ENCODE measurements around the gene WSCD2.

The WSCD2 gene

DNA sequence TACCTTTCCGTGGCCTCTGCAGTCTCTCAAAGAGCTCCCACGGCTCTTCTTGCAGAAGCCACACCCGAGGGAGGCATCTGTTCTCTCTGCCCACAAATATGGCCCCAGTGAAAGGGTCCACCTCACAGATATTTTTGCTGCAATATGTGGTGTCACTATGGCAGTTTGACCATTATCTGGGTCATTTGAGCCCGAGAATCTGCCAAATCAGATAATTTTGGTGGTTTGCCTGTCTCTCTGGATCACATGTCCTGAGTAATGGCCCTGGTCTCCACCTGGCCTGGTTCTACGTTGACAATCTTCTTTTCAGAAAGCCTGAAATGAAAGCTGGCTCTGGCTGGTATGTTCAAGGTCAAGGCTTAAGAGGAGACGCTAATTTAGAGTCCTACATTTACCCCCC is 5.7 kb upstream of the WSCD2 start:
- no peaks in the 10 kb centered on the region for H3K4me1 ChIP-seq (ENCODE audit: insufficient read depth, low read length)

DNA sequence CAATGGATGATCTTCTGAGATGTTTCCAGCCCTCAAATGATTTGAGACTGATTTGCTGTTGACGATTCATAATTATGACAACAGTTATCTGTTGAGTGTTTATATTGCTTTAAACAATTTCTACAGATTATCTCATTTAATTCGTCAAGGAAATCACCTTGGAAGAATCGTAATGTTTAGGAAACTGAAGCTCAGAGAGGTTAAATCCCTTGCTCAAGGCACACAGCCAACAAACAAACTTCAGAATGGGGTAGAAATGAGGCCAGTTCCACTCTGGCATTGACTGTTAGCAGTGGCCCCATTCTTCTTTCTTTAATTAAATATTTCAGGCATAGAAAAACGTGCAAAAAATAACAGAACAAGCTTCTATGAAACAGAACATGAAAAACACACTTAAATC is 4.0 kb upstream of the WSCD2 start:
- Histone ChIP-seq H3K4me1 (ENCODE audit: insufficient read depth, low read length) (no peaks in the 10 kb centered on the region), H3K9me3 (ENCODE audit: insufficient read depth, low read length, severe bottlenecking) (no peaks in the 10 kb centered on the region), H3K36me3 (ENCODE audit: insufficient read depth, low read length) (no peaks in the 10 kb centered on the region), H3K27ac (ENCODE audit: low read length) (no peak overlapping the region), H4K20me1 (ENCODE audit: insufficient read depth, low read length) (no peaks in the 10 kb centered on the region), H3K4me2 (ENCODE audit: insufficient read depth, low read length) (no peak overlapping the region), H3K9ac (ENCODE audit: low read depth, low read length) (no peak overlapping the region), H3K27me3 (ENCODE audit: insufficient read depth, low read length, poor library complexity) (peaks cover 7% of the 10 kb centered on the region), H3K4me3 (ENCODE audit: low read depth in 1 of 2, low read length in 2 of 2) (no peak overlapping the region), H2AFZ (ENCODE audit: low read depth, low read length) (no peak overlapping the region), H3K79me2 (ENCODE audit: insufficient read depth, low read length) (no peaks in the 10 kb centered on the region)
- no peak for DNase-seq
- no peak for ATAC-seq (ENCODE audit: insufficient read depth, low read depth)
- TF ChIP-seq, protein P1, sequence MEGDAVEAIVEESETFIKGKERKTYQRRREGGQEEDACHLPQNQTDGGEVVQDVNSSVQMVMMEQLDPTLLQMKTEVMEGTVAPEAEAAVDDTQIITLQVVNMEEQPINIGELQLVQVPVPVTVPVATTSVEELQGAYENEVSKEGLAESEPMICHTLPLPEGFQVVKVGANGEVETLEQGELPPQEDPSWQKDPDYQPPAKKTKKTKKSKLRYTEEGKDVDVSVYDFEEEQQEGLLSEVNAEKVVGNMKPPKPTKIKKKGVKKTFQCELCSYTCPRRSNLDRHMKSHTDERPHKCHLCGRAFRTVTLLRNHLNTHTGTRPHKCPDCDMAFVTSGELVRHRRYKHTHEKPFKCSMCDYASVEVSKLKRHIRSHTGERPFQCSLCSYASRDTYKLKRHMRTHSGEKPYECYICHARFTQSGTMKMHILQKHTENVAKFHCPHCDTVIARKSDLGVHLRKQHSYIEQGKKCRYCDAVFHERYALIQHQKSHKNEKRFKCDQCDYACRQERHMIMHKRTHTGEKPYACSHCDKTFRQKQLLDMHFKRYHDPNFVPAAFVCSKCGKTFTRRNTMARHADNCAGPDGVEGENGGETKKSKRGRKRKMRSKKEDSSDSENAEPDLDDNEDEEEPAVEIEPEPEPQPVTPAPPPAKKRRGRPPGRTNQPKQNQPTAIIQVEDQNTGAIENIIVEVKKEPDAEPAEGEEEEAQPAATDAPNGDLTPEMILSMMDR (IDR thresholded peaks at IDR 0.05; ENCODE audit: borderline replicate concordance, extremely low read depth, low read length, poor library complexity, severe bottlenecking), result no peak
- TF ChIP-seq EZH2 (IDR thresholded peaks at IDR 0.05; ENCODE audit: borderline replicate concordance, low read depth, low read length, severe bottlenecking), result no peak

More for the DNA sequence above, 5.7 kb upstream of the WSCD2 start:
- TF ChIP-seq, protein P1 (IDR thresholded peaks at IDR 0.05; ENCODE audit: borderline replicate concordance, extremely low read depth, low read length, poor library complexity, severe bottlenecking), result no peak
- TF ChIP-seq EZH2 (IDR thresholded peaks at IDR 0.05; ENCODE audit: borderline replicate concordance, low read depth, low read length, severe bottlenecking), result no peak
- Histone ChIP-seq H3K4me3 (ENCODE audit: low read depth in 1 of 2, low read length in 2 of 2) (no peak overlapping the region), H3K27me3 (ENCODE audit: insufficient read depth, low read length, poor library complexity) (peaks cover 10% of the 10 kb centered on the region), H3K79me2 (ENCODE audit: insufficient read depth, low read length) (no peaks in the 10 kb centered on the region), H3K36me3 (ENCODE audit: insufficient read depth, low read length) (no peaks in the 10 kb centered on the region), H3K9ac (ENCODE audit: low read depth, low read length) (no peak overlapping the region), H3K4me2 (ENCODE audit: insufficient read depth, low read length) (no peak overlapping the region), H3K9me3 (ENCODE audit: insufficient read depth, low read length, severe bottlenecking) (no peaks in the 10 kb centered on the region), H3K27ac (ENCODE audit: low read length) (no peak overlapping the region), H2AFZ (ENCODE audit: low read depth, low read length) (no peak overlapping the region), H4K20me1 (ENCODE audit: insufficient read depth, low read length) (no peaks in the 10 kb centered on the region)
- ATAC-seq (ENCODE audit: insufficient read depth, low read depth), result no peak
- DNase-seq, result no peak

DNA sequence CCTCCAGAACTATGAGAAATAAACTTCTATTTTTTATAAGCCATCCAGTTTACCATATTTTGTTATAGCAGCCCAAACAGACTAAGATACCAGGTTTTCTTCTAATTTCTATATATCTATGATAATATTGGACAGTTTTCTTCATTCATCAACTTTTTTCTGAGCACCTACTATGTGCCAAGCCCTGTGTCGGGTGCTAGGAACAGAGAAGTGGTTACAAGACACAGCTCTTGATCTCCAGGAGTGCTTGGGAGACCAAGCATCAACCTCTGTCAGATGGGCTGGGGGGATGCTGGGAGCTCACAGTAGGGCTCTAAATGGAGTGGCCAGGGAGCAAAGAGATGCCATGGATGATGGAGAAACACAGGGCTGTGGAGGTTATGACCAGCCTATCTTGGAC is 2.9 kb upstream of the WSCD2 start:
- Histone ChIP-seq H2AFZ (ENCODE audit: low read depth, low read length) (no peak overlapping the region), H3K79me2 (ENCODE audit: insufficient read depth, low read length) (no peaks in the 10 kb centered on the region), H3K4me3 (ENCODE audit: low read depth in 1 of 2, low read length in 2 of 2) (no peak overlapping the region), H3K4me2 (ENCODE audit: insufficient read depth, low read length) (no peak overlapping the region), H3K4me1 (ENCODE audit: insufficient read depth, low read length) (no peaks in the 10 kb centered on the region), H3K36me3 (ENCODE audit: insufficient read depth, low read length) (no peaks in the 10 kb centered on the region), H3K27me3 (ENCODE audit: insufficient read depth, low read length, poor library complexity) (peaks cover 7% of the 10 kb centered on the region), H3K27ac (ENCODE audit: low read length) (no peak overlapping the region), H3K9me3 (ENCODE audit: insufficient read depth, low read length, severe bottlenecking) (no peaks in the 10 kb centered on the region), H4K20me1 (ENCODE audit: insufficient read depth, low read length) (no peaks in the 10 kb centered on the region), H3K9ac (ENCODE audit: low read depth, low read length) (no peak overlapping the region)
- ATAC-seq (ENCODE audit: insufficient read depth, low read depth) (no peak), DNase-seq (no peak)
- no peak for TF ChIP-seq EZH2 (IDR thresholded peaks at IDR 0.05; ENCODE audit: borderline replicate concordance, low read depth, low read length, severe bottlenecking)
- TF ChIP-seq, protein P1 (IDR thresholded peaks at IDR 0.05; ENCODE audit: borderline replicate concordance, extremely low read depth, low read length, poor library complexity, severe bottlenecking), result no peak

DNA sequence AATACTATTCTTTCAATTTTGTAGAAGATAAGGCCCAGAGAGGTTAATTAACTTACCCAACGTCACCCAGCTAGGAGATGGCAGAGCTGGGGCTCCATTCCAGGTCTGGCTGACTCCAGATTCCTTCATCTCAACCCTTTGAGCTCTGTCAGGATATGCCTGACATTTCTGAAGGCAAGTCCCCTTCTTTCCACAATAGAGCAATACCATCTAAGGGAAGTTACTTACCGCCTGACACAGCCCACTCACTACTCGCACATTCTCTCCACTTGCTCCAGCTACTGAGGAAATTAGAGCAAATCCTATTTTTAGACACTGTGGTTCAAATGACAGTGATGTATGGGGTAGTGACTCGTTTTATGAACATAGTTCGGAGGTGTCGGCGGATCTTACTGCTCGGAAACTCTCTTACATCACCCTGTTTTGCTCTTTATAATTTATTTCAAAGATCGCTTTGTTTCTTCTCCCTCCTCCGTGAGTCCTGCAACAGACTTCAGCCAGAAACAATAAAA is 2.0 kb upstream of the WSCD2 start:
- TF ChIP-seq EZH2 (IDR thresholded peaks at IDR 0.05; ENCODE audit: borderline replicate concordance, low read depth, low read length, severe bottlenecking), result no peak
- TF ChIP-seq, protein P1 (IDR thresholded peaks at IDR 0.05; ENCODE audit: borderline replicate concordance, extremely low read depth, low read length, poor library complexity, severe bottlenecking), result no peak
- H3K9ac ChIP-seq (ENCODE audit: low read depth, low read length), result no peak overlapping the region
- H3K4me2 ChIP-seq (ENCODE audit: insufficient read depth, low read length), result no peak overlapping the region
- H4K20me1 ChIP-seq (ENCODE audit: insufficient read depth, low read length), result no peaks in the 10 kb centered on the region
- H3K79me2 ChIP-seq (ENCODE audit: insufficient read depth, low read length), result no peaks in the 10 kb centered on the region
- no peak overlapping the region for H3K4me3 ChIP-seq (ENCODE audit: low read depth in 1 of 2, low read length in 2 of 2)
- peaks cover 7% of the 10 kb centered on the region for H3K27me3 ChIP-seq (ENCODE audit: insufficient read depth, low read length, poor library complexity)
- DNase-seq (no peak), ATAC-seq (ENCODE audit: insufficient read depth, low read depth) (no peak)
- H3K36me3 ChIP-seq (ENCODE audit: insufficient read depth, low read length), result no peaks in the 10 kb centered on the region
- H3K27ac ChIP-seq (ENCODE audit: low read length), result no peak overlapping the region
- no peaks in the 10 kb centered on the region for H3K4me1 ChIP-seq (ENCODE audit: insufficient read depth, low read length)
- no peak overlapping the region for H2AFZ ChIP-seq (ENCODE audit: low read depth, low read length)
- H3K9me3 ChIP-seq (ENCODE audit: insufficient read depth, low read length, severe bottlenecking), result no peaks in the 10 kb centered on the region
